CD4-positive, alpha-beta memory T cell (primary cell): ENCODE measurements around the gene GPATCH8. TPM values are rescaled to one million over a fixed set of nuclear protein-coding genes. Genes with fewer than 3 reads are reported as not detected.
"Not testable (repeated sequence)": the region's sequence is repeated elsewhere in the genome, so short reads cannot be mapped to it uniquely, and the experiment has no call there.

ENCODE experiments used
- CTCF ChIA-PET: fragments of 350-600 bp; sonication (Branson Sonifier 250); formaldehyde crosslinking; loops from one replicate; lab custom pipeline; 2021; ENCODE audit warnings: inconsistent platforms; ENCODE audit not compliant: partially characterized antibody; lab: Charles Lee
- POLR2A ChIA-PET: fragments of 350-600 bp; sonication (Branson Sonifier 250); formaldehyde crosslinking; loops from one replicate; lab custom pipeline; 2021; ENCODE audit not compliant: partially characterized antibody; lab: Charles Lee
- DNase-seq, 5 donors: peaks; one replicate each; pipeline versions ENCODE4 v3.0.0 to v3.0.0-alpha.2; 2020 to 2022; ENCODE audit warnings: mixed read lengths in 1 of 5
- H3K27ac ChIP-seq: one replicate; pipeline ENCODE4 v1.7.0; 2013; ENCODE audit warnings: low read depth, low read length
- H3K27me3 ChIP-seq: 2 replicates; pipeline ENCODE4 v1.7.0; 2013; ENCODE audit warnings: mild to moderate bottlenecking, low read length, moderate library complexity; ENCODE audit not compliant: insufficient read depth
- H3K36me3 ChIP-seq: 2 replicates; pipeline ENCODE4 v1.7.0; 2013; ENCODE audit warnings: mild to moderate bottlenecking, low read length, moderate library complexity; ENCODE audit not compliant: insufficient read depth
- H3K4me1 ChIP-seq: 2 replicates; pipeline ENCODE4 v1.7.0; 2013; ENCODE audit warnings: mild to moderate bottlenecking, low read length, moderate library complexity; ENCODE audit not compliant: insufficient read depth
- H3K4me3 ChIP-seq, 2 donors: one replicate each; pipeline ENCODE4 v1.7.0; 2013; ENCODE audit warnings: low read length in 2 of 2, mild to moderate bottlenecking in 1 of 2
- H3K9me3 ChIP-seq, 2 donors: one replicate each; pipeline ENCODE4 v1.7.0; 2013; ENCODE audit warnings: low read length in 2 of 2, control low read depth in 1 of 2; ENCODE audit not compliant: control insufficient read depth in 1 of 2
- H3K27ac Mint-ChIP-seq, 7 donors: one replicate each; pipeline ENCODE4 v1.8.0; 2020 to 2021; ENCODE audit warnings: mixed read lengths in 7 of 7, mild to moderate bottlenecking in 6 of 7, inconsistent platforms in 3 of 7, moderate library complexity in 3 of 7
- H3K27me3 Mint-ChIP-seq, 2 donors: one replicate each; pipeline ENCODE4 v1.8.0; 2020 to 2021; ENCODE audit warnings: mixed read lengths in 2 of 2
- H3K36me3 Mint-ChIP-seq, 2 donors: one replicate each; pipeline ENCODE4 v1.8.0; 2020 to 2021; ENCODE audit warnings: mixed read lengths in 2 of 2, inconsistent platforms in 1 of 2, mild to moderate bottlenecking in 1 of 2
- H3K4me1 Mint-ChIP-seq, 4 donors: one replicate each; pipeline ENCODE4 v1.8.0; 2020 to 2021; ENCODE audit warnings: mixed read lengths in 4 of 4, mild to moderate bottlenecking in 1 of 4
- H3K4me3 Mint-ChIP-seq, 8 donors: one replicate each; pipeline ENCODE4 v1.8.0; 2020 to 2021; ENCODE audit warnings: mixed read lengths in 8 of 8, mild to moderate bottlenecking in 7 of 8, moderate library complexity in 6 of 8, inconsistent platforms in 3 of 8
- H3K9me3 Mint-ChIP-seq, 8 donors: one replicate each; pipeline ENCODE4 v1.8.0; 2020 to 2021; ENCODE audit warnings: mixed read lengths in 8 of 8, mild to moderate bottlenecking in 5 of 8, inconsistent platforms in 3 of 8, moderate library complexity in 1 of 8
- intact Hi-C: fragments of 100-400 bp; cut with micrococcal nuclease; formaldehyde crosslinking; loops from one replicate; pipeline ENCODE4 v1.15.1; 2023
- polyA plus RNA-seq, 2 donors: library from polyadenylated mRNA; unstranded; fragments of 300-500 nt; fragmentation: Illumina TruSeq; gene quantifications; one replicate each; pipeline ENCODE4 v1.2.3, GENCODE V29; 2021
- total RNA-seq, 2 experiments: library from RNA; stranded (reverse); gene quantifications; one replicate each; pipeline ENCODE4 v1.2.3, GENCODE V29; 2021

The GPATCH8 gene
- total and polyA plus RNA-seq, 4 experiments from 2014 or later, result 12.9 to 75.8 (median 70.2) TPM

- H3K9me3 Mint-ChIP-seq, result peaks cover 0 to 8% (median 2%) of the 10 kb centered on the region in 8 donors
- H3K27me3 ChIP-seq, result no peaks in the 10 kb centered on the region
- CTCF ChIA-PET, result interaction anchor here (0.8 to 3.2 kb wide), 3 partner anchors 9 to 169 kb away, joined by 3 to 12 read pairs (median 4); no protein-coding TSS in a partner anchor
- peaks cover 12 to 15% of the 10 kb centered on the region in 2 donors for H3K27me3 Mint-ChIP-seq
- no peak overlapping the region for H3K27ac Mint-ChIP-seq
- POLR2A ChIA-PET, result no interaction called here
- H3K9me3 ChIP-seq, result no peaks in the 10 kb centered on the region
- H3K27ac ChIP-seq, result no peak overlapping the region
- no peak overlapping the region for H3K4me3 Mint-ChIP-seq
- H3K36me3 ChIP-seq, result no peaks in the 10 kb centered on the region
- H3K4me1 ChIP-seq, result no peaks in the 10 kb centered on the region
- no peaks in the 10 kb centered on the region for H3K36me3 Mint-ChIP-seq
- intact Hi-C loops, result no loop called here
- H3K4me1 Mint-ChIP-seq, result no peaks in the 10 kb centered on the region
- no peak overlapping the region for H3K4me3 ChIP-seq
- DNase-seq, result no peak
Observed at GRCh38 chr17:44523672-44523972, 20.4 kb upstream of the GPATCH8 start.

GRCh38 chr17:44522883-44523671, 19.9 kb upstream of the GPATCH8 start:
- no peaks in the 10 kb centered on the region for H3K4me1 ChIP-seq
- Mint-ChIP-seq H3K4me1 (no peaks in the 10 kb centered on the region), H3K27ac (no peak overlapping the region), H3K4me3 (no peak overlapping the region), H3K27me3 (peaks cover 12 to 13% of the 10 kb centered on the region in 2 donors), H3K9me3 (peaks cover 0 to 8% (median 2%) of the 10 kb centered on the region in 8 donors), H3K36me3 (no peaks in the 10 kb centered on the region)
- no peak overlapping the region for H3K4me3 ChIP-seq
- H3K9me3 ChIP-seq, result no peaks in the 10 kb centered on the region
- no peak overlapping the region for H3K27ac ChIP-seq
- no peaks in the 10 kb centered on the region for H3K36me3 ChIP-seq
- intact Hi-C loops, result no loop called here
- CTCF ChIA-PET, result interaction anchor here (0.6 to 3.2 kb wide), 5 partner anchors 8 to 1140 kb away, joined by 3 to 12 read pairs (median 4); no protein-coding TSS in a partner anchor
- no peaks in the 10 kb centered on the region for H3K27me3 ChIP-seq
- POLR2A ChIA-PET, result no interaction called here
- peak in 2 of 5 donors; percentile 5 to 16 for DNase-seq

GRCh38 chr17:44518032-44518431, 14.8 kb upstream of the GPATCH8 start:
- no peaks in the 10 kb centered on the region for H3K36me3 ChIP-seq
- H3K9me3 ChIP-seq, result no peaks in the 10 kb centered on the region
- H3K4me1 ChIP-seq, result no peaks in the 10 kb centered on the region
- H3K36me3 Mint-ChIP-seq, result no peaks in the 10 kb centered on the region
- peaks cover 12 to 15% of the 10 kb centered on the region in 2 donors for H3K27me3 Mint-ChIP-seq
- no peak for DNase-seq
- H3K4me3 Mint-ChIP-seq, result no peak overlapping the region
- H3K27me3 ChIP-seq, result no peaks in the 10 kb centered on the region
- no peaks in the 10 kb centered on the region for H3K9me3 Mint-ChIP-seq
- no peak overlapping the region for H3K27ac Mint-ChIP-seq
- no peaks in the 10 kb centered on the region for H3K4me1 Mint-ChIP-seq
- no peak overlapping the region for H3K27ac ChIP-seq
- ChIA-PET POLR2A (no interaction called here), CTCF (no interaction called here)
- no peak overlapping the region for H3K4me3 ChIP-seq
- intact Hi-C loops, result no loop called here

- H3K9me3 Mint-ChIP-seq, H3K27ac ChIP-seq, H3K4me1 Mint-ChIP-seq, DNase-seq, H3K27me3 Mint-ChIP-seq, H3K27me3 ChIP-seq, H3K4me1 ChIP-seq, H3K36me3 ChIP-seq, intact Hi-C loops, H3K9me3 ChIP-seq, H3K4me3 ChIP-seq, H3K36me3 Mint-ChIP-seq: not testable (repeated sequence)
- ChIA-PET CTCF (interaction anchor here (1.2 kb wide), 1 partner anchor 20 kb away, joined by 4 read pairs; no protein-coding TSS in a partner anchor), POLR2A (interaction anchor here (0.6 kb wide), 1 partner anchor 480 kb away, joined by 3 read pairs; no protein-coding TSS in a partner anchor)
- H3K27ac Mint-ChIP-seq, result peak overlapping the region in 1 of 7 donors; percentile 6
- H3K4me3 Mint-ChIP-seq, result peak overlapping the region in 1 of 8 donors; percentile 21
Observed at GRCh38 chr17:44511241-44512134, 8.3 kb upstream of the GPATCH8 start.

GRCh38 chr17:44506939-44507604, 3.9 kb upstream of the GPATCH8 start:
- Mint-ChIP-seq H3K27ac (peak overlapping the region in 1 of 7 donors; percentile 29), H3K4me1 (peaks cover 5 to 21% (median 11%) of the 10 kb centered on the region in 4 donors), H3K4me3 (peak overlapping the region in 1 of 8 donors; percentile 39)
- H3K4me1 ChIP-seq, result peaks cover 13% of the 10 kb centered on the region
- H3K9me3 ChIP-seq, H3K4me3 ChIP-seq, H3K27me3 ChIP-seq, H3K27me3 Mint-ChIP-seq, H3K36me3 Mint-ChIP-seq, POLR2A ChIA-PET, H3K27ac ChIP-seq, DNase-seq, H3K9me3 Mint-ChIP-seq, H3K36me3 ChIP-seq: not testable (repeated sequence)
- intact Hi-C loops, result loop anchor here (10.0 kb wide), 1 partner anchor 492 kb away; the partner anchor contains the start of gene TMEM101
- CTCF ChIA-PET, result interaction anchor here (2.1 kb wide), 1 partner anchor 27 kb away, joined by 5 read pairs; no protein-coding TSS in a partner anchor

GRCh38 chr17:44502598-44503146, 534 bp downstream of the GPATCH8 start:
- peak overlapping the region; percentile 73 to 80 for H3K4me3 ChIP-seq
- H3K9me3 ChIP-seq, result no peaks in the 10 kb centered on the region
- no peaks in the 10 kb centered on the region for H3K27me3 ChIP-seq
- intact Hi-C loops, result loop anchor here (10.0 kb wide), 1 partner anchor 488 kb away; the partner anchor contains the start of gene TMEM101
- H3K36me3 ChIP-seq, result no peaks in the 10 kb centered on the region
- peak overlapping the region; percentile 90 for H3K27ac ChIP-seq
- ChIA-PET CTCF (interaction anchor here (1.4 kb wide), 1 partner anchor 31 kb away, joined by 6 read pairs; no protein-coding TSS in a partner anchor), POLR2A (interaction anchor here (0.6 to 1.6 kb wide), 5 partner anchors 10 to 558 kb away, joined by 3 to 5 read pairs (median 3); partner anchors contain the start of genes DBF4B, NMT1 and TMUB2)
- peaks cover 5 to 9% of the 10 kb centered on the region in 2 donors for H3K36me3 Mint-ChIP-seq
- no peaks in the 10 kb centered on the region for H3K27me3 Mint-ChIP-seq
- peak overlapping the region; percentile 92 to 98 (median 97) for H3K27ac Mint-ChIP-seq
- peaks cover 26 to 59% (median 46%) of the 10 kb centered on the region in 4 donors for H3K4me1 Mint-ChIP-seq
- H3K4me1 ChIP-seq, result peaks cover 57% of the 10 kb centered on the region
- H3K9me3 Mint-ChIP-seq, result no peaks in the 10 kb centered on the region
- no peak for DNase-seq
- peak overlapping the region; percentile 83 to 99 (median 98) for H3K4me3 Mint-ChIP-seq
